HepG2 (cell line): ENCODE data around the gene EPS8. TPM values are rescaled to one million over a fixed set of nuclear protein-coding genes. Genes with fewer than 3 reads are reported as not detected.

Experiments
- ATF7-NPFF ChIP-seq: sonication (generic); formaldehyde crosslinking; IDR thresholded peaks from 2 replicates; pipeline ENCODE4 v1.8.1; 2023; ENCODE audit warnings: mild to moderate bottlenecking, low read depth, missing genetic modification reagents, moderate library complexity
- CEBPG ChIP-seq: IDR thresholded peaks from 2 replicates; pipeline ENCODE4 v1.6.1; 2016
- DNMT3B ChIP-seq: conservative IDR thresholded peaks from 2 replicates; pipeline ENCODE4 v1.6.1; 2016; ENCODE audit warnings: missing biosample characterization, control low read depth
- HBP1 ChIP-seq: IDR thresholded peaks from 2 replicates; pipeline ENCODE4 v1.6.1; 2016; ENCODE audit warnings: low read depth, control low read depth
- HDAC2 ChIP-seq: sonication (generic); formaldehyde crosslinking; IDR thresholded peaks from 2 replicates; pipeline ENCODE4 v1.4.0; 2020; ENCODE audit warnings: missing genetic modification reagents
- JUN ChIP-seq: sonication (generic); formaldehyde crosslinking; IDR thresholded peaks from 2 replicates; pipeline ENCODE4 v1.4.0; 2020; ENCODE audit warnings: mild to moderate bottlenecking, missing genetic modification reagents
- NR2F6 ChIP-seq, 2 experiments: IDR thresholded peaks; 2 replicates each; pipeline ENCODE4 v1.6.1; 2016; ENCODE audit warnings: antibody characterized with exemption in 1 of 2, mild to moderate bottlenecking in 1 of 2
- PRPF4 ChIP-seq: fragments of 200-400 bp; formaldehyde crosslinking; IDR thresholded peaks from 2 replicates; pipeline ENCODE4 v1.6.1; 2016; ENCODE audit warnings: low read length, low read depth; ENCODE audit not compliant: poor library complexity, severe bottlenecking
- SAP130 ChIP-seq: IDR thresholded peaks from 2 replicates; pipeline ENCODE4 v1.6.1; 2016; ENCODE audit warnings: low read depth
- TCF7 ChIP-seq: sonication (generic); IDR thresholded peaks from 2 replicates; pipeline ENCODE4 v1.6.1; 2016; ENCODE audit warnings: antibody characterized with exemption, low read depth
- ZBED4 ChIP-seq: sonication (generic); formaldehyde crosslinking; IDR thresholded peaks from 2 replicates; pipeline ENCODE4 v1.4.0; 2020; ENCODE audit warnings: missing genetic modification reagents, borderline replicate concordance
- ZBTB49 ChIP-seq: sonication (generic); formaldehyde crosslinking; IDR thresholded peaks from 2 replicates; pipeline ENCODE4 v1.4.0; 2020; ENCODE audit warnings: missing genetic modification reagents, borderline replicate concordance
- ZNF496 ChIP-seq: sonication (generic); formaldehyde crosslinking; IDR thresholded peaks from 2 replicates; pipeline ENCODE4 v1.8.1; 2023; ENCODE audit warnings: mild to moderate bottlenecking, moderate library complexity, missing genetic modification reagents; ENCODE audit not compliant: insufficient replicate concordance
- ZNF510 ChIP-seq: sonication (generic); formaldehyde crosslinking; IDR thresholded peaks from 2 replicates; pipeline ENCODE4 v1.4.0; 2020; ENCODE audit warnings: low read depth, mild to moderate bottlenecking, missing genetic modification reagents
- ZNF614 ChIP-seq: IDR thresholded peaks from 2 replicates; pipeline ENCODE4 v1.6.1; 2018; ENCODE audit warnings: missing biosample characterization, missing genetic modification reagents, inconsistent platforms, borderline replicate concordance
- ZNF691 ChIP-seq: sonication (generic); formaldehyde crosslinking; IDR thresholded peaks from 2 replicates; pipeline ENCODE4 v1.4.0; 2020; ENCODE audit warnings: missing genetic modification reagents, low read depth, mild to moderate bottlenecking, borderline replicate concordance
- ZNF772 ChIP-seq: sonication (generic); formaldehyde crosslinking; IDR thresholded peaks from 2 replicates; pipeline ENCODE4 v1.5.0; 2020; ENCODE audit warnings: mild to moderate bottlenecking, missing genetic modification reagents
- ZNF788 ChIP-seq: sonication (generic); formaldehyde crosslinking; IDR thresholded peaks from 2 replicates; pipeline ENCODE4 v1.5.0; 2020; ENCODE audit warnings: mild to moderate bottlenecking, missing genetic modification reagents, borderline replicate concordance
- polyA plus RNA-seq, 8 experiments: library from polyadenylated mRNA; depleted of rRNA in 3 of 8; stranded (reverse) in 7 of 8; unstranded in 1 of 8; fragments of >200 nt; fragmentation: Illumina TruSeq in 4 of 8; extraction: Trizol in 4 of 8; gene quantifications; 2 replicates each; pipeline versions ENCODE4 v1.2.1 to v1.2.3, GENCODE V29; 2011 to 2016; ENCODE audit warnings: low read depth in 4 of 8, missing spikeins in 1 of 8, mixed read lengths in 1 of 8; ENCODE audit not compliant: insufficient read depth in 1 of 8
- total RNA-seq, 5 experiments: library from RNA; depleted of rRNA; stranded (reverse); fragments of >200 nt; fragmentation: Illumina TruSeq; extraction: Trizol; gene quantifications; 2 replicates each; pipeline ENCODE4 v1.2.3, GENCODE V29; 2016; ENCODE audit warnings: low read depth in 1 of 5
- TF ChIP-seq, protein P1 (sequence below): sonication (generic); formaldehyde crosslinking; IDR thresholded peaks from 2 replicates; pipeline ENCODE4 v1.4.0; 2020; ENCODE audit warnings: mild to moderate bottlenecking, missing genetic modification reagents

Gene EPS8
- total and polyA plus RNA-seq, 2 of the 13 experiments (the other 11 are each of a cell fraction or from before 2014, with no cell fraction given) = 37.1 to 43.4 TPM

GRCh38 chr12:15819644-15820437 lies 30.7 kb upstream of the EPS8 start (continued):
- TF ChIP-seq HBP1 (CRISPR knock-in tag) = no peak
- peak; percentile 84 for TF ChIP-seq HDAC2 (CRISPR knock-in tag)
- TF ChIP-seq ZBTB49 (CRISPR knock-in tag) = no peak
- TF ChIP-seq ZNF772 (CRISPR knock-in tag) = no peak
- no peak for TF ChIP-seq ZNF496 (CRISPR knock-in tag)
- TF ChIP-seq SAP130 = peak; percentile 71
- TF ChIP-seq, protein P1, sequence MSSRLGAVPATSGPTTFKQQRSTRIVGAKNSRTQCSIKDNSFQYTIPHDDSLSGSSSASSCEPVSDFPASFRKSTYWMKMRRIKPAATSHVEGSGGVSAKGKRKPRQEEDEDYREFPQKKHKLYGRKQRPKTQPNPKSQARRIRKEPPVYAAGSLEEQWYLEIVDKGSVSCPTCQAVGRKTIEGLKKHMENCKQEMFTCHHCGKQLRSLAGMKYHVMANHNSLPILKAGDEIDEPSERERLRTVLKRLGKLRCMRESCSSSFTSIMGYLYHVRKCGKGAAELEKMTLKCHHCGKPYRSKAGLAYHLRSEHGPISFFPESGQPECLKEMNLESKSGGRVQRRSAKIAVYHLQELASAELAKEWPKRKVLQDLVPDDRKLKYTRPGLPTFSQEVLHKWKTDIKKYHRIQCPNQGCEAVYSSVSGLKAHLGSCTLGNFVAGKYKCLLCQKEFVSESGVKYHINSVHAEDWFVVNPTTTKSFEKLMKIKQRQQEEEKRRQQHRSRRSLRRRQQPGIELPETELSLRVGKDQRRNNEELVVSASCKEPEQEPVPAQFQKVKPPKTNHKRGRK = no peak
- no peak for TF ChIP-seq ZNF691 (CRISPR knock-in tag)
- peak; percentile 93 for TF ChIP-seq TCF7
- no peak for TF ChIP-seq ZBED4 (CRISPR knock-in tag)
- no peak for TF ChIP-seq ZNF510 (CRISPR knock-in tag)
- no peak for TF ChIP-seq JUN (CRISPR knock-in tag)
- no peak for TF ChIP-seq DNMT3B
- no peak for TF ChIP-seq ZNF614
- TF ChIP-seq PRPF4 = no peak
- TF ChIP-seq ATF7-NPFF (CRISPR knock-in tag) = no peak
- TF ChIP-seq NR2F6 (IDR thresholded peaks at IDR 0.05) = peak; percentile 97
- peak; percentile 96 for TF ChIP-seq NR2F6 (CRISPR knock-in tag; IDR thresholded peaks at IDR 0.05)
- TF ChIP-seq CEBPG (CRISPR knock-in tag) = 0 out of 2 replicates have a peak, but pooled peaks have one; percentile 33
- TF ChIP-seq ZNF788 (CRISPR knock-in tag) = no peak
